ENCODE measurements around the gene AEBP1.
"Not testable (repeated sequence)": the region's sequence is repeated elsewhere in the genome, so short reads cannot be mapped to it uniquely, and the experiment has no call there.

Gene AEBP1

DNA sequence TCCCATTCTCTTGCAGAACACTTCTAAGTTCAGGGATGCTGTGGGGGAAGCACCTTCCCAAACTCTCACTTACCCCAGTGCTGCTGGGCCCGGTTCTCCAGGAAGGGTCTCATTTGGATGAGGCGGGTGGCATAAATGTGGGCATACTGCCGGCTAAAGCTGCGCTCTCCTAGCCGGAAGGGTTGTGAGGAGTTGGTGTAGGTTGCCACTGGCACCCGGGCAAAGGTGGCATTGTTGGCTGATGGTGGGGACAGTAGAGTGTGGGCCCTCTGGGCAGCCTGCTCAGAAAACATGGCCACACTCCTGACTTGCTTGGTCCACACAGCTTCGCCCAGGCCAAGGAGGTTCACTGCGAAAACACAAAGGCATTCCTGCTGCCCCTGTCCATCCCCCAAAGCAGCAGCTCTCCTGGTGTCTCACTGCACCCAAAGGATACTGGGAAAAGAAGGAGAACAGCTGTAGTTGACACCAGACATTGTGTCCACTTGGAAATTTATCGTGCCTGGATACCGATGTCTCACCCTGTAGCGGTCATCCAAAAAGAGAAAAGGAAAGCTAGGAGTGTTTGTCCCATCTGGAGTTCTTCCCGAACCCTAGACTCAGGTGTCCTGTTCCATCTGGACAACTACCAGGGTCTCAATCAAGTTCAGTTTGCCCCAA is 17.7 kb downstream of the AEBP1 start:
- no peak for DNase-seq

DNA sequence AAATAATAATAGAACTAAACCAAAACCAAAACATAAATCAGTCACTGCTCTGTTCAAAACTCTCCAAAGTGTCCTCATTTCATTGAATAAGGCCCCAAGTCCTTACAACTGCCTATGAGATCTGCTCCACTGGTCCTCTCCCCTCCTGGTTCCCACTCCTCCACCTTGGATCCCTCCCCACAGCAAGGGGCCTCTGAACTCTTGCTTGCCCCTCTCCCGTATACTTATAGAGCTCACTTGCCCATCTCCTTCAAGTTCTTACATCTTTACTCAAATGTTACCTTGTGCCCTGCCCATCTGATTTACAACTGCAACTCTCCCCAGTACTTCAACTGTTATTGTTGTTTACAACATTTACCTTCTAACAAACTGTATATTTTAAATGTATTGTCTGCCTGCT is 18.4 kb downstream of the AEBP1 start:
- DNase-seq, result no peak

DNA sequence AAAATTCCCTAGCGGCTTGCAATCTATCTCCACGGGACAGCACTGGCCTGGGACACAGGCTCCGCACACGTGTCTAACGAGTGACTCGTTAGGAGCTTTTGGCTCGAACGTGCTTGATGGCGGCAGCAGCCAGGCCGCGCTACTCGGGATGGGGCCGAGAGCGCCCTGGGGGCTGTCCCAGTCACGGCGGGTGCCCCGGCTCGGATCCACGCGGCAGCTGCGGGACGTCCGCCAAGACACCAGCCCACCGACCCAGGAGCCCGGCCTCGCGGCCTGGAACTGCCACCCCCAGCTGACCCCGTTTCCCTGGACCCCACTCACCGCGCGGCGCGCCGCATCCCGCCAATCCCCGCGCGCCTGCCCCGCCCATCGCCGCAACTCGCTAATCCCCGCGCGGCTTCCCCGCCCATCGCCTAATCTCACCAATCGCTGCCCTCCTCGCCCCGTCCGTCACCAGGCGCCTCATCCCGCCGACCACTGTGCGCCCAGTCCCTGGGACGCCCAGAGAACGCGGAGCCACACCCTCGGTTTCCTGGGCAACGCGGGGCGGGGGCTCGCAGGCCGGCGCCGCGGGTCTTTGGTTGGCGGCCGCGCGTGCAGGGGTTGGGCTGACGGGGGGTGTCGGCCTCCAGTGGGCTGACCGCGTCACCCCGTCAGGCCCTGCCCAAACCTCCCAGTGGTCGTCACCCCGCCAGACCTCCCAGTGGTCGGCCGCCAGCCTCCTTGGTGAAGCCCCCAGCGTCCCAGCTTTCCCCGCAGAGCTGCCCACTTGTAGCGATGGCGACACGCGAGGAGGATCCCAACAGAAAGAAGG is 19.3 kb downstream of the AEBP1 start, which contains the start of gene POLD2:
Gene POLD2 (minus strand): TSS at position 359 of the 814 bp plus-strand sequence. CDS start 1,495 bp downstream, outside the sequence.
- peak; percentile 98 for DNase-seq

DNA sequence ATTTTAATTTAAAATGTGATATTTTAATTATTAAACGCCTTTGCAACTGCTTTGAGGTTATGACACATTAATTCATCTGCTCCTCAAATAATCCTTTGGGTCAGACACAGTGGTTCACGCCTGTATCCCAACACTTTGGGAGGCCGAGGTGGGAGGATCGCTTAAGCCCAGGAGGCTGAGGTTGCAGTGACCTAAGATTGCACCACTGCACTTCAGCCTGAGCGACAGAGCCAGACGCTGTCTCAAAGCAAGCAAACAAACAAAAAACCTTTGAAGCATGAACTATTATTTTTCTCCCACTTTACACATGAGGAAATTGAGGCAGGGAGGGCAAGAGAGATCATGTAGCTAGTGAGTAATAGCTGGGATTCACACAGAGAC is 20.7 kb downstream of the AEBP1 start:
- no peak for DNase-seq

DNA sequence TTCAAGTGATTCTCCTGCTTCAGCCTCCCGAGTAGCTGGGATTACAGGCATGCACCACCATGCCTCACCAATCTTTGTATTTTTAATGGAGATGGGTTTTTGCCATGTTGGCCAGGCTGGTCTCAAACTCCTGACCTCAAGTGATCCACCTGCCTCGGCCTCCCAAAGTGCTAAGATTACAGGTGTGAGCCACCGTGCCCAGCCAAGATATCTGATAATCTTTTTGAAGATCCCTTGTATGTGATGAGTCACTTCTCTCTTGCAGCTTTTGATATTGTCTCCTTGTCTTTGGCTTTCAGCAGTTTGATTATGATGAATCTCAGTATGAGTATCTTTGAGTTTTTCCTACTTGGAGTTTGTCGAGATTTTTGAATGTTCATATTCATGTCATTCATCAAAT is 22.4 kb downstream of the AEBP1 start:
- DNase-seq, result not testable (repeated sequence)

DNA sequence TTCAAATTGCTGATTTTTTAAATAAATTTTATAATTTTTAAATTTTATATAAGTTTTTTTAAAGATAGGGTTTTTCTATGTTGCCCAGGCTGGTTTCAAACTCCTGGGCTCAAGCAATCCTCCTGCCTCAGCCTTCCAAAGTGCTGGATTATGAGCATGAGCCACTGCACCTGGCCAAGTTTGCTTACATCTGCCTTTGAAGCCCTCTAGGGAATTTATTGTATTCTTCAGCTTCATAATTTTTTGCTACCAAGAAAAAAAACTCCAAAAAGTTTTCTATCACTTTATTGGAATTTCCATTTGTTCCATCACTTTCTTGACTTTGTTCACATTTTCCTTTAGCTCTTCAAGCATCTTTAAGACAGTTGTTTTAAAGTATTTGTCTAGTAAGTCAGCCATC is 23.0 kb downstream of the AEBP1 start:
- no peak for DNase-seq

DNA sequence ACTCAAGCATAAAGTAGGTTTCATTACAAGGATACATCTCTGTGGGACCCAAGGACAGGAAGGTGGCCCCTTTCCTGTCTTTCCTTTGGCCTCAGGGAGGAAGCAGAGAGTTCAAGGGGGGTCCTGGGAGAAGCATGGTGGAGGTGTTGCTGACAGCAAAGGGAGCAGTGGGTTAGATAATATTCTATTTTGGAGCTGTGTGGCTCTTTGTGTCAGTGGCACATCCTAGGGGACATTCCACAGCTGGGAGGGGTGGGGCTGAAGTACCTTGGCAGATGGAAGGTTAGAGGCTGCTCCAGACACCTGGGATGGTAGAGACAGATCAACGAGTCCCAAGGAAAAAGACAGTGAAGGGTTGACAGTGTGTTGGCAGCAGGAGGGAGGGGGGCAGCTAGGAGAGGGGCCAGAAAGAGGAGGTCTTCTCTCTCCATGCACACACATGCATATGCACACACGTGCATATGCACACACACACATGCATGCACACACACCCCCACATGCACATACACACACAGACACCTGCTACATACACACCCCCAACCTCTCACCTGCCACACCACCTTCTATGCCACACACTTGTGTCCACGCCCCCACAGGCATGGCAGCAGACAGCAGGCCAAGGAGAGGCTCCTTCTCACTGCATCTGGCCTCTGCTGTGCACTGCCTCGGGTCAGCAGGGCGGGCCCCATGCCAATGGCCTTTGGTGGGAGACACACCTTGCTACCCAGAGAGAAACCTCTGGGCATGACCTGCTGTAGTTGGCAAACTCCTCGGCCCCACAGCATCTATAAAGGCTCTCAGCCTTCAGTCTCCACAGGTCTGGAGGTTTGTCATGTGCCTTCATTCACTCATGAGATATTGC is 24.8 kb downstream of the AEBP1 start:
- no peak for DNase-seq

DNA sequence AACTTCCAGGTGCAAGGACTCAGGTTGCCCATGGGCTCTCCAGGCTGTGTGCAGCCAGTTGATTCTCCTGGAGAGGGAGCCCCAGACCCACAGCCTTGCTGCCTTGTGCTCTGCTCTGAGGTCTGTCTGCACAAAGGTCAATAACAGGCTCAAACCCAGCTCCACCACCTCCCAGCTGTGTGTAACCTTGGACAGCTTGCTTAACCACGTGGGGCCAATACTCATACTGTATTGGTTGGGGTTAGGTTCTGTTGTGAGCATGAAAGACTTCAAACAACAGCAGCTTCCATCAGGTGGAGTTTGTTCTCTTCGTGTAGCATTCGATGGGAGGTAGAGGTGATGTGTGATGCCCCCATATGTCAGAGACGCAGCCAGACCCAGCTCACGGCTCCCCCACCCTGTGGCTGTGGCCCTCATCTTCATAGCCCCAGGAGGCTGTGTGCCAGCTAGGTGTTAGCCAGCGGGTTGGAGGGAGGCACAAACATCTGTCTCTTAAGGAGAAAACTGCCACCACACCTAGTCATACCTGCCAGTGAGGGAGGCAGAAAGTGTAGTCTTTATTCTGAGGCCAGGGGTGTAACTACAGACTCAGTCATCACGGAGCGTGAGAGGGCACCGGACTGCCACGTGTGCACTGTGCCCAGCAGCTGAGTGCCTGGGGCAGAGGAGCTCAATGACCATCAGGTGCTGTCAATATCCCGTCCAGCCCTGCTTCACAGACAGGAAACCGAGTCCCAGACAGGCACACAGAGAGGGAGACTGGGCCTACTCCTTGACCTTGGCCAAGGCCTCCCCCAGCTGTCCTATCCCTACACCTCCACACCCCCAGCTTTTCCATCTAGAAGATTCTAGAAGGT is 27.3 kb downstream of the AEBP1 start:
- DNase-seq, result no peak

DNA sequence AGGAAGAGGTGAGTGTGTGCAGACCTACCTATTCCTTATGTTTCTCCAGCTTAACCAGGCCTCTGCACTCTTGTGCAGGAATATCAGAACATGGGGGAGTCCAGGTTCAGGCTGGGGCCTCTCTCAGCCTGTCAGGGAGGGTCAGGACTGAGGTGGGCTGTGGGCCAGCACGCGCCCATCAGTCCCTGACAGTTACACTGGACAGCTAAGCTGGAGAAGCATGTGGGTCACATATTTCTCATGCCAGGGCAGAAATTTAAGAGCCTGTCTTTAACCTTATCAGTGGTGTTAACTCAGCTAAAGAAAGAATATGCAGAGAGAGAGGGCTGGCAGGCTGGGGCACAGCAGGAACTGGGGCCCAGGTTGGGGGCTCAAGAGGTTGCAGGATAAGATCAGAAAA is 27.9 kb downstream of the AEBP1 start:
- no peak for DNase-seq

DNA sequence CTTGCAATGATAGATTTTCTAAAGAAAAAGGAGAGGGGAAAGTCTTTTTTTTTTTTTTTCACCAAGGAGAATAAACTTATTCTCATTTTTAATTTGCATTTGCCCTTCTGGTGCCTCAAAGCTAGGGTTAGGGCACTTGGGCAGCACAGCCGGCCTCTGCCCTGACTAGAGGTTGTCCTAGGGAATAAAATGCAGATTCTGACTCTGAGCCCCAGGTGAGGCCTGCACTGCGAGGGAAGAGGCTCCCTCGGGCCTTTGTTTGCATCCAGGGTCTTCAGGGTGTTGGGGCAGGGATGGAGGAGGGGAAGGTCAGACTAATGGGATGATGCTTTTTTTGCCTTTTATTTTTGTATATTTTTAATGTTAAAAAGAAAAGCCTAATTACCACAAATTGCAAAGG is 29.1 kb downstream of the AEBP1 start:
- DNase-seq, result no peak

DNA sequence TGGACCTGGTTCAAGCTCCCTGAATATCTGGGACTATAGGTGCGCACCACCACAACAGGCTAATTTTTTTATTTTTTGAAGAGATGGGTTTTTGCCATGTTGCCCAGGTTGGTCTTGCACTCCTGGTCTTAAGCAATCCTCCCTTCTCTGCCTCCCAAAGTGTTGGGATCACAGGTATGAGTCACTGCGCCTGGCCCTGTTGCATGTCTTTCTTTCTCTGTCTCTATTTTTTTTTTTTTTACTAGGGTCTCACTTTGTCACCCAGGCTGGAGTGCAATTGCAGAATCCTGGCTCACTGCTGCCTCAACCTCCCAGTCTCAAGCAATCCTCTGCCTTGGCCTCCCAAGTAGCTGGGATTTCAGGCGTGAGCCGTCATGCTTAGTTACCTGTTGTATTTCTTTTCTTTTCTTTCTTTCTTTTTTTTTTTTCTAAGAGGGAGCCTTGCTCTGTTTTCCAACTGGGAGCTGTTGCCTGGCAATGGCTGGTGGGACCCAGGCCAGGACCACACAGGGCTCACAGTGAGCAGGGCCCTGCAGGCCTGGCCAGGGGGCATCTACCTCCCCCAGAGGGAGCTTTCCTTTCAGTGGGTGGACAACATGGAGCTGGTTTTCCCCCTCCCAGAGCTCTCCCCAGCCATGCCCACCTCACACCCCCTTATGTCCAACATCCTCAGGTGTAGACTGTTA is 30.9 kb downstream of the AEBP1 start:
- no peak for DNase-seq

DNA sequence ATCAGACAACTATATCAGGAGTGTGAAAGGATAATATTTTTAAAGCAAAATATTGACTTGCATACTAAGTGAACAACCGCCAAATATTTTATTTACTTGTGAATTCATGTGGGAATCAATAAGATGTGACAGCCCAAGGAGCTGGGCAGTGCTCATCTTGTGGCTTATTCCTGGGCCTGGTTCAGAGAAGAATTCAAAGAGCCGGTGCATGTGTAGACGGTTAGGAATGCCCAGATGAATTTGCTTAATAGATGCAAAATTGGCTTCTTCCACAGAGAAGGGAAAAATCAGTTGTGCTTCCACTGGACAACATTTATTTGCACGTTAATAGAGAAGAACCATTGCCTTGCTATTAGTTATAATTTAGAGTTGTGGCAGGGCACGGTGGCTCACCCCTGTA is 32.6 kb downstream of the AEBP1 start:
- no peak for DNase-seq

DNA sequence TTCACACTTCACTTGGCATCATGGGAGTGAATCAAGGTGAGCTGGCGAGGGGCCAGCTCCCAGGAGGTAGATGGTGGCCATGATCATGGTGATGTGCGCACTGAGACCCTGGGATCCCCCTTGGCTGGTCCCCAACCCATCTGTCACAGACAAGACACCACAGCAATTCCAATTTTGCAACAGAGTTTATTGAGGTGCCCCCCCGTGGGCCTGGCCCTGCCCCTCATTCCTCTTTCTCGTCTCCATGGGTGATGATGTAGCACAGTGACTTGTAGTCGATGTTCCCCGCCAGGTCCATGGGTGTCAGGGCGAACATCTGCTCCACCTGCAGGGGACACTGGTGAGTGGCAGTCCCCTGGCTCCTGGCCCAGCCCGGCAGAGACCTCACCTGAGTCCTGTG is 34.6 kb downstream of the AEBP1 start:
- DNase-seq, result no peak

DNA sequence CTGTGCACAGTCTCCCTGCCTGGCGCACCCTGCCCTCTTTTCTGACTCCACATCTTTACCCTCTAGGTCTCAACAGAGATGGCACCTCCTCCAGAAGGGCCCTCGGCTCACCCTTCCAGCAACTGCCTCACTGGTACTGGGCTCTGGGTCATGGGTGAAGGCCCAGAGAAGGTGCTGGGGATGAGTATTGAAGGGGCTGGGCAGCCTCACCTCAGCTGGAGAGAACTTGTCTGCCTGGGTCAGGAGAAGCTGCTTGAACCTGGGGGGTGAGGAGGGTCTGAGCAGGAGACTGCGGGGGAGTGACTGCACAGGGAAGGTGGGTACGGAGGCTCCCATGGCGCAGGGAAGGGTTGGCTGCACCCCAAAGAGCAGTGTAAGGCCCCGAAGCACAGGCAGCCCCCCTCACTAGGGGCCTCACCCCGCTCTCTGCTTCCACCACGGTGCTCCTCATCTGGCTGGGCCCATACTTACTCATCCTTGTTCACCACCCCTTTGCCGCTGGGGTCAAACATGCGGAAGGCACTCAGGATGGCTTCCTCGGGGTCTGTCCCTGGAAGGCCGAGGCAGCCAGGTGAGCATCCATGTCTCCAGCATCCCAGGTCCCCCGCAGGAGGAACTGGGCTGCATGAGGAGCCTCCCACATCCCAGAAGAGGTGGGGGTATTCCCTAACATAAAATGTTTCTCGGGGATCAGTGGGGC is 35.3 kb downstream of the AEBP1 start:
- DNase-seq, result no peak

DNA sequence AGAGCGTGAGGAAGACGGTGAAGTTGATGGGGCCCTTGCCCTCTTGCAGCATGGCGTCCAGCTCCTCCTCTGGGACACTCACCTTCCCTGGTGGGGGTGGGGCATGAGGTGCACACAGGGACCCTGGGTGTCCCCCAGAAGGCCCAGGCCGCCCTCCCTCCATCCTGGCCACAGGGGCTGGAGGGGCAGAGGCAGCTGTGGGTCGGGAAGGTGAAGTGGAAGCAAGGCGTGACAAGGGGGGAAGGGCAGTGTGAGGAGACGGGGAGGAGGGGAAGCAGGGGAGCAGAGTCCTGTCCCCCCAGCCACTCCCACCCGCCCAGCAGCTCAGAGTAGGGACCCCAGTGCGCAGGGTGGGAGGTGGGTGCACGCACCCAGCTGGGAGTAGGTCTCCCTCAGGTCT is 36.2 kb downstream of the AEBP1 start:
- DNase-seq, result no peak

DNA sequence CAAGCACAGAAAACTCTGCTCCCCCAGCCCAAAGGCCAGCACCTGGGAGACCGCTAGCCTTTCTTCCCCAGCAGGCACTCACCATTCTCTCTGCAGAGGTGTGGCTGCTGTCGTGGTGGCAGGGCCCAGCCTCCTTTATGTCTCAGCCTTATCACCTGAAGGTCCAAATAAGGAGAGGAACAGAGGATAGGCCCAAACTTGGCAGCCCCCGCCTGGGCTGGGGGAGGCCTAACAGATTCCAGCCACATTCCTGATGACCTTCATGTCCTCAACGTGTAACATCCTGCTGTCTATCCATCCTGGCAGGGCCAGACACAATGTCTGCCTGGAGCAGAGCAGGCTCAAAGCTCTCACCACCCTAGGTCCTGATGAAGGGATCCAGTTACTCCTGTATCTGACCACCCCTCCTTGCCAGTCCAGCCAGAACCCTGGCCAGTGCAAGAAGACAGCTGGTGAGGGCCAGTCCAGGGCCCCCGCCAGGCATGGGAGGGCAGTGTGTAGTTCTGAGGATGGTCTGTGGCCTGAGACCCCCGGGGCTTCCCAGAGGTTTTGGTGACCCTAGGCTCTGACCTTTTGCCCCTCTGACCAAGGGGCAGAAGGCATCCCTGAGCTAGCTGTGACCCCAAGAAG is 37.2 kb downstream of the AEBP1 start, which contains the start of gene MYL7:
Gene MYL7 (minus strand): TSS at position 112 of the 630 bp plus-strand sequence. CDS start 27 bp downstream, at position 85.
- DNase-seq, result peak; percentile 11

DNA sequence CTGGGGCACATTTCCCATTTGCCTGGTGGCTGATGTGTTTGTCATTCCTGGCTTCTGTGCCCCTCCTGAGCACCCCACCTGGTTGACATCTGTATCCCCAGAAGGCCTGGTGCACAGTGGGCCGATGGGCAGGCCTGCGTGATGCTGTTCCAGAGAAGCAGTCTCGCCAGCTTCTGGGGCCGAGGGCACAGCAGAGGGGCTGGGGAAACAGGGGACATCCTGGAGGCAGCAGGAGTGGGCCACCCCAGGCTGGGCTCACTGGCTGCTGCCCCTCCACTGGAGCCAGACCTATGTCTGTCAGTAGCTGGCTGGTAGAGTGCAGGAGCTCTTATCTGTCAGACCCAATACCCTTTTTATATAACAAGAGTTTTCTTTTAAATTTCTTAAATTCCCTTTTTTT is 37.9 kb downstream of the AEBP1 start:
- DNase-seq, result peak; percentile 12

DNA sequence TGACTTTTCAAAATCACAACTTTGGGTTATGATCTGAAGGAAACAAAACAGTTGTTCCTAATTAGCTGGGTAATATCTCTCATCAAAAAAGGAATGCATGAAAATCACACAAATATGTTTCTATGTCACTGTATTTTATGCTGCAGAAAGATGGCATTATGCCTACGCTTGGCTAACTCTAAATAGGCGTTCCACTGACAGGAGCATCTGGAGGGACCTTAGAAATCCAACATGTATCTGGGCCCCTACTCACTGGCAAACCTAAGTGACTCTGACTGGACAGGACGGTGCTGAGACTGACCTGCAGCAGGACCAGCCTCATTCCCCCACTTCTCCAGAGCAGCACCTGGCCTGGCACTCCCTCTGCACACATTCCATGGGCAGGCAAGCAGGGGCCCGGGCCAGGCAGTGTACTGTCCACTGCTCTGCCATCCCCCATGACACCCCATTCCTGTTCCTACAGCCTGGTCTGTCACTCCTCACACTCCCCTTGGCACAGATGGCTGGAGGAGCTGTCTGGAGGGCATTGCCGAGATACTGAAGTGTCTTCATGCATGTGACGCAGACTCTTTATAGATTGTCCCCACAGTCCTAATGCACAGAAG is 39.6 kb downstream of the AEBP1 start:
- no peak for DNase-seq

DNA sequence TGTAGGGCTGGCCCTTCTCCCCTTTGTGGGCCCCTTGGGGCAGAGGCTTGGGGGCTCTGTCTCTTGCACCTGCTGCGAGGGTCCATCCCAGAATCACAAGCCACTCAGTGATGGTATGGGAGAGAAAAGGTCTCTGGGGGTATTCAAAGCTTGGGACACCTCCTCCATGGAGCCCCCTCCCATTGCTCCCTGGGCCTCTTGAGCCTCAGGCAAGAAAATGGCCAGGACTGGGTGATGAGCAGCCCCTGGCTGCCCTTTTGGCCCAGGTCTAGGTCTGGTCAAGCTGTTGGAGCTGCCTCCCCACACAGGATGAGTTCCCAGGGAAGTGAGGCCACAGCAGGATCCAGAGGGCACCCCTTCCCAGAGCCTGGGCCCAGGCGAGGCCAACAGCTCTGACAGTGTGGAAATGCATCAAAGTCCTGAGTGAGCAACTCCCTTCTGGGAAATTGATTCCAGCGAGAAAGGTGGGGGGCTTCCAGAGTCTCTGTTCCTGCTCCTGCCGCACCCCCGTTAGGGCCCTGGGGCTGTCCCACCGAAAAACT is 40.4 kb downstream of the AEBP1 start:
- no peak for DNase-seq

DNA sequence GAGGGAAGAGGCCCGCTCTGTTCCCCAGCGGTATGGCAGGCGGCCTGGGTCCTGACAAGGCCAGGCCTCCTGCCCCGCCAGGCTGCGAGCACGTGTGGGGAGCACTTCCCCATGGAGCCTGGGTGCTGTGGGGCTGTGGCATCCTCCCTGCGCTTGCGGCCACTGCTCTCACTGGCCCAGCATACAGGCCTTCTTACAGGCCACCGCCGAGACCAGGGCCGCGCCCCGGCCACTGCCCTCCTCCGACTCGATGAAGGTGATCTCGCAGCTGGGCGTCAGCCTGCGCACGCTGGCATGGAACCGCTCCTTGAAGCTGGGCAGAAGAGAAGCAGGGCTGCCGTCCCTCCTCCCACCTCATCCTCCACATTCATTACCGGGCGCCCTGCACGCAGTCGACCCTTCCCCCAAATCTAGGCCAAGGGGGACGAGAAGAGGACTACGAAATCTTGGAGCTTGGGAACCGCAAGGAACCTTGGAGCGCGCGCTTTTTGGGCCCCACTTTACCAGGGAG is 40.9 kb downstream of the AEBP1 start:
- DNase-seq, result no peak
